ENCODE data around the gene SPSB3. TPM values are rescaled to one million over a fixed set of nuclear protein-coding genes. Genes with fewer than 3 reads are reported as not detected.

Gene SPSB3
- total and polyA plus RNA-seq, 9 of the 15 experiments (the other 6 are each of a cell fraction or from before 2014, with no cell fraction given) = 0.39 to 37.4 (median 7.1) TPM

GRCh38 chr16:1828645-1829410 lies 46.5 kb upstream of the SPSB3 start:
- peaks cover 13% of the 10 kb centered on the region; the same call in 2 of the 3 replicates for H3K36me3 ChIP-seq (ENCODE audit: control insufficient read depth, insufficient read depth, low read length)
- 0 out of 3 replicates have a peak overlapping the region, but pooled peaks have one; percentile 18 for H3K27ac ChIP-seq (ENCODE audit: extremely low read depth, low read depth, low read length)
- DNase-seq (ENCODE audit: extremely low read depth in 1 of 4, low spot score in 3 of 4) = peak in 1 of 4 experiments; percentile 62
- TF ChIP-seq RCOR1 (IDR thresholded peaks at IDR 0.05; ENCODE audit: borderline replicate concordance in 1 of 2, low read depth in 2 of 2, low read length in 2 of 2) (peak in 1 of 2 experiments; percentile 50; a peak in 1 of 4 replicates), GATA2 (CRISPR knock-in tag; IDR thresholded peaks at IDR 0.05) (no peak), NR2C1 (IDR thresholded peaks at IDR 0.05) (peak; percentile 66; the same call in 1 of the 2 replicates), NR2C1 (tag; IDR thresholded peaks at IDR 0.05) (peak; percentile 76), HMBOX1 (IDR thresholded peaks at IDR 0.05) (0 out of 2 replicates have a peak, but pooled peaks have one; percentile 25), NFIC (IDR thresholded peaks at IDR 0.05) (peak; percentile 62), EP300 (IDR thresholded peaks at IDR 0.05; ENCODE audit: low read length) (0 out of 2 replicates have a peak, but pooled peaks have one; percentile 18), TCF3 (CRISPR knock-in tag; IDR thresholded peaks at IDR 0.05) (peak; percentile 25; the same call in 1 of the 2 replicates), ZNF282 (CRISPR knock-in tag; IDR thresholded peaks at IDR 0.05) (no peak), ARHGAP35 (IDR thresholded peaks at IDR 0.05; ENCODE audit: partially characterized antibody) (no peak), NR2C2 (CRISPR knock-in tag; IDR thresholded peaks at IDR 0.05) (no peak), NR2C2 (tag; IDR thresholded peaks at IDR 0.05) (peak; percentile 66; the same call in 1 of the 2 replicates), FOXA3 (CRISPR knock-in tag; conservative IDR thresholded peaks at IDR 0.05 in 1 of 2, IDR thresholded peaks at IDR 0.05 in 1 of 2) (peak in 1 of 2 experiments; percentile 47; a peak in 1 of 4 replicates), MNT (conservative IDR thresholded peaks at IDR 0.05) (0 out of 4 replicates have a peak, but pooled peaks of 1 of the 2 experiments have one; percentile 28), CBFA2T3 (IDR thresholded peaks at IDR 0.05) (peak; percentile 33; the same call in 1 of the 2 replicates), CBX2 (IDR thresholded peaks at IDR 0.05; ENCODE audit: insufficient read depth, low read length, poor library complexity, severe bottlenecking) (no peak)
- no peak for ATAC-seq
- no peaks in the 10 kb centered on the region for H3K9me1 ChIP-seq (ENCODE audit: control insufficient read depth, insufficient read depth, low read length)
- peaks cover 9% of the 10 kb centered on the region for H4K20me1 ChIP-seq (replicated peaks; ENCODE audit: control insufficient read depth, insufficient read depth, low read length)
- H3K4me3 ChIP-seq = peak overlapping the region; percentile 3; the same call in 1 of the 2 replicates
- intact Hi-C loops (cut with micrococcal nuclease) (no loop called here), in situ Hi-C loops (cut with MboI) (no loop called here)
- ChIA-PET POLR2A (interaction anchor here (0.6 kb wide), 2 partner anchors 10 to 103 kb away, joined by 3 read pairs; no protein-coding TSS in a partner anchor), CTCF (ENCODE audit: low intra/inter-chr PET ratio) (no interaction called here)
- peak; percentile 85 for FAIRE-seq
- BruUV-seq (replicated peaks) = no TSS peak
- no peaks in the 10 kb centered on the region for H3K9me3 ChIP-seq (replicated peaks; ENCODE audit: control insufficient read depth, insufficient read depth, low read depth, low read length)
- peak overlapping the region; percentile 71 for H3K4me2 ChIP-seq (ENCODE audit: insufficient read depth, low read length)
- peaks cover 29 to 46% of the 10 kb centered on the region in 2 experiments for H3K4me1 ChIP-seq (replicated peaks in 1 of 2; ENCODE audit: control insufficient read depth in 2 of 2, insufficient read depth in 2 of 2, low read length in 2 of 2)
- no peak overlapping the region for H2AFZ ChIP-seq (ENCODE audit: low read depth, low read length)
- H3K9ac ChIP-seq (ENCODE audit: insufficient read depth in 1 of 2, low read depth in 2 of 2, low read length in 2 of 2) = peak overlapping the region in 1 of 2 experiments; percentile 5; a peak in 2 of 4 replicates
- H3K79me2 ChIP-seq (ENCODE audit: control insufficient read depth, insufficient read depth, low read length) = peaks cover 21% of the 10 kb centered on the region
- no peaks in the 10 kb centered on the region for H3K27me3 ChIP-seq (ENCODE audit: control insufficient read depth in 2 of 2, insufficient read depth in 2 of 2, low read length in 2 of 2)
- WGBS (ENCODE audit: insufficient coverage, low coverage, missing lambda C conversion rate) = 20% methylated on average over 11 of the region's 11 CpGs

Data from K562 (cell line).